ENCODE measurements around the gene LARGE1.
"Not testable (repeated sequence)": the region's sequence is repeated elsewhere in the genome, so short reads cannot be mapped to it uniquely, and the experiment has no call there.

The LARGE1 gene

GRCh38 chr22:33859311-33859710 lies 61.0 kb downstream of the LARGE1 start:
- no peak for DNase-seq
- H3K36me3 ChIP-seq (ENCODE audit: control insufficient read depth in 1 of 2, insufficient read depth in 2 of 2, low read length in 2 of 2), result no peaks in the 10 kb centered on the region
- no peak overlapping the region for H3K4me2 ChIP-seq (ENCODE audit: low read length)
- WGBS (ENCODE audit: extremely low coverage, insufficient coverage, insufficient read length), result no CpG with 5 or more reads among the region's 6 CpGs
- H2BK120ac ChIP-seq (ENCODE audit: insufficient read depth, low read length, poor library complexity), result no peak overlapping the region
- peaks cover 2% of the 10 kb centered on the region for H3K79me2 ChIP-seq (ENCODE audit: control insufficient read depth, insufficient read depth, low read length, poor library complexity)
- no peaks in the 10 kb centered on the region for H3K9me3 ChIP-seq (ENCODE audit: insufficient read depth, low read depth, low read length)
- H2BK12ac ChIP-seq (ENCODE audit: low read length), result no peak overlapping the region
- no peak overlapping the region for H3K4ac ChIP-seq (ENCODE audit: low read depth, low read length)
- H2AFZ ChIP-seq (ENCODE audit: insufficient read depth, low read length, poor library complexity), result no peak overlapping the region
- no peak overlapping the region for H3K4me3 ChIP-seq (ENCODE audit: low read depth, low read length)
- H3K27ac ChIP-seq (ENCODE audit: low read depth, low read length), result no peak overlapping the region
- H3K9ac ChIP-seq (ENCODE audit: low read length), result no peak overlapping the region
- H4K91ac ChIP-seq (ENCODE audit: low read depth, low read length), result no peak overlapping the region
- no peak overlapping the region for H3K14ac ChIP-seq (ENCODE audit: low read length)
- no peak overlapping the region for H3K23ac ChIP-seq (ENCODE audit: low read length)
- H2BK5ac ChIP-seq (ENCODE audit: low read depth, low read length, poor library complexity), result no peak overlapping the region
- no peaks in the 10 kb centered on the region for H3K4me1 ChIP-seq (ENCODE audit: control insufficient read depth in 1 of 2, insufficient read depth in 2 of 2, low read length in 2 of 2)
- H3K79me1 ChIP-seq (ENCODE audit: low read length), result no peaks in the 10 kb centered on the region
- no peak overlapping the region for H2AK5ac ChIP-seq (ENCODE audit: low read length)
- H4K8ac ChIP-seq (ENCODE audit: low read depth, low read length), result no peak overlapping the region
- no peak overlapping the region for H3K18ac ChIP-seq (ENCODE audit: low read length)
- no peaks in the 10 kb centered on the region for H3K27me3 ChIP-seq (ENCODE audit: insufficient read depth, low read length)
- H4K12ac ChIP-seq (ENCODE audit: low read depth, low read length), result no peak overlapping the region

DNA sequence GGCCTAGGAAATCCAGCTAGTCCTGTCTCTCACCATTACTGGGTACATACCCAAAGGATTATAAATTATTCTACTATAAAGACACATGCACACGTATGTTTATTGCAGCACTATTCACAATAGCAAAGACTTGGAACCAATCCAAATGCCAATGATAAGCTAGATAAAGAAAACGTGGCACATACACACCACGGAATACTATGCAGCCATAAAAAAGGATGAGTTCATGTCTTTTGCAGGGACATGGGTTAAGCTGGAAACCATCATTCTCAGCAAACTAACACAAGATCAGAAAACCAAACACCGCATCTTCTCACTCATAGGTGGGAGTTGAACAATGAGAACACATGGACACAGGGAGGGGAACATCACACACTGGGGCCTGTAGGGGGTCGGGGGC lies 61.6 kb downstream of the LARGE1 start:
- not testable (repeated sequence) for H3K23ac ChIP-seq (ENCODE audit: low read length); H3K9me3 ChIP-seq (ENCODE audit: insufficient read depth, low read depth, low read length); H3K4me1 ChIP-seq (ENCODE audit: control insufficient read depth in 1 of 2, insufficient read depth in 2 of 2, low read length in 2 of 2); H3K27ac ChIP-seq (ENCODE audit: low read depth, low read length); H3K27me3 ChIP-seq (ENCODE audit: insufficient read depth, low read length); H3K18ac ChIP-seq (ENCODE audit: low read length); H3K79me2 ChIP-seq (ENCODE audit: control insufficient read depth, insufficient read depth, low read length, poor library complexity); DNase-seq; H2BK12ac ChIP-seq (ENCODE audit: low read length); H3K79me1 ChIP-seq (ENCODE audit: low read length); H4K8ac ChIP-seq (ENCODE audit: low read depth, low read length); H2AFZ ChIP-seq (ENCODE audit: insufficient read depth, low read length, poor library complexity); H3K4me2 ChIP-seq (ENCODE audit: low read length); H3K9ac ChIP-seq (ENCODE audit: low read length); H3K36me3 ChIP-seq (ENCODE audit: control insufficient read depth in 1 of 2, insufficient read depth in 2 of 2, low read length in 2 of 2); H2BK5ac ChIP-seq (ENCODE audit: low read depth, low read length, poor library complexity); H3K4ac ChIP-seq (ENCODE audit: low read depth, low read length); H2BK120ac ChIP-seq (ENCODE audit: insufficient read depth, low read length, poor library complexity); H3K14ac ChIP-seq (ENCODE audit: low read length); H3K4me3 ChIP-seq (ENCODE audit: low read depth, low read length); H4K91ac ChIP-seq (ENCODE audit: low read depth, low read length); H4K12ac ChIP-seq (ENCODE audit: low read depth, low read length); H2AK5ac ChIP-seq (ENCODE audit: low read length)
- no CpG with 5 or more reads among the region's 5 CpGs for WGBS (ENCODE audit: extremely low coverage, insufficient coverage, insufficient read length)

- H4K8ac ChIP-seq (ENCODE audit: low read depth, low read length); H4K12ac ChIP-seq (ENCODE audit: low read depth, low read length); H2BK12ac ChIP-seq (ENCODE audit: low read length); H3K9ac ChIP-seq (ENCODE audit: low read length); DNase-seq; H3K36me3 ChIP-seq (ENCODE audit: control insufficient read depth in 1 of 2, insufficient read depth in 2 of 2, low read length in 2 of 2); H4K91ac ChIP-seq (ENCODE audit: low read depth, low read length); H3K4me2 ChIP-seq (ENCODE audit: low read length); H3K79me1 ChIP-seq (ENCODE audit: low read length); H3K4me1 ChIP-seq (ENCODE audit: control insufficient read depth in 1 of 2, insufficient read depth in 2 of 2, low read length in 2 of 2); H3K27me3 ChIP-seq (ENCODE audit: insufficient read depth, low read length); H3K9me3 ChIP-seq (ENCODE audit: insufficient read depth, low read depth, low read length); H2AK5ac ChIP-seq (ENCODE audit: low read length); H3K23ac ChIP-seq (ENCODE audit: low read length); H2AFZ ChIP-seq (ENCODE audit: insufficient read depth, low read length, poor library complexity); H2BK5ac ChIP-seq (ENCODE audit: low read depth, low read length, poor library complexity); H3K79me2 ChIP-seq (ENCODE audit: control insufficient read depth, insufficient read depth, low read length, poor library complexity); H3K18ac ChIP-seq (ENCODE audit: low read length); H3K14ac ChIP-seq (ENCODE audit: low read length); H2BK120ac ChIP-seq (ENCODE audit: insufficient read depth, low read length, poor library complexity); H3K4ac ChIP-seq (ENCODE audit: low read depth, low read length); H3K4me3 ChIP-seq (ENCODE audit: low read depth, low read length); H3K27ac ChIP-seq (ENCODE audit: low read depth, low read length): not testable (repeated sequence)
- WGBS (ENCODE audit: extremely low coverage, insufficient coverage, insufficient read length), result no CpG with 5 or more reads among the region's 16 CpGs
Measured at GRCh38 chr22:33857767-33858166, 62.5 kb downstream of the LARGE1 start.

- H3K18ac ChIP-seq (ENCODE audit: low read length), result no peak overlapping the region
- H4K12ac ChIP-seq (ENCODE audit: low read depth, low read length), result no peak overlapping the region
- H2AFZ ChIP-seq (ENCODE audit: insufficient read depth, low read length, poor library complexity), result no peak overlapping the region
- H3K9ac ChIP-seq (ENCODE audit: low read length), result no peak overlapping the region
- H2BK5ac ChIP-seq (ENCODE audit: low read depth, low read length, poor library complexity), result no peak overlapping the region
- H3K4me3 ChIP-seq (ENCODE audit: low read depth, low read length), result no peak overlapping the region
- no peaks in the 10 kb centered on the region for H3K9me3 ChIP-seq (ENCODE audit: insufficient read depth, low read depth, low read length)
- no CpG with 5 or more reads among the region's 11 CpGs for WGBS (ENCODE audit: extremely low coverage, insufficient coverage, insufficient read length)
- H3K36me3 ChIP-seq (ENCODE audit: control insufficient read depth in 1 of 2, insufficient read depth in 2 of 2, low read length in 2 of 2), result no peaks in the 10 kb centered on the region
- no peak overlapping the region for H2BK120ac ChIP-seq (ENCODE audit: insufficient read depth, low read length, poor library complexity)
- peaks cover 10 to 13% of the 10 kb centered on the region in 2 experiments for H3K4me1 ChIP-seq (ENCODE audit: control insufficient read depth in 1 of 2, insufficient read depth in 2 of 2, low read length in 2 of 2)
- no peaks in the 10 kb centered on the region for H3K79me1 ChIP-seq (ENCODE audit: low read length)
- no peak overlapping the region for H2BK12ac ChIP-seq (ENCODE audit: low read length)
- H3K4me2 ChIP-seq (ENCODE audit: low read length), result no peak overlapping the region
- H3K79me2 ChIP-seq (ENCODE audit: control insufficient read depth, insufficient read depth, low read length, poor library complexity), result no peaks in the 10 kb centered on the region
- no peak overlapping the region for H2AK5ac ChIP-seq (ENCODE audit: low read length)
- no peak overlapping the region for H3K14ac ChIP-seq (ENCODE audit: low read length)
- H4K91ac ChIP-seq (ENCODE audit: low read depth, low read length), result no peak overlapping the region
- DNase-seq, result no peak
- no peak overlapping the region for H3K4ac ChIP-seq (ENCODE audit: low read depth, low read length)
- H3K27me3 ChIP-seq (ENCODE audit: insufficient read depth, low read length), result no peaks in the 10 kb centered on the region
- H4K8ac ChIP-seq (ENCODE audit: low read depth, low read length), result no peak overlapping the region
- no peak overlapping the region for H3K23ac ChIP-seq (ENCODE audit: low read length)
- H3K27ac ChIP-seq (ENCODE audit: low read depth, low read length), result no peak overlapping the region
Measured at GRCh38 chr22:33854724-33855123, 65.6 kb downstream of the LARGE1 start.
